Spinal cord (tissue), 10 donors: ENCODE data around the gene ARL15. TPM values are rescaled to one million over a fixed set of nuclear protein-coding genes. Genes with fewer than 3 reads are reported as not detected.

Source experiments
- DNase-seq, 6 donors: peaks; one replicate each; pipeline versions ENCODE4 v3.0.0 to v3.0.0-alpha.2; 2013 to 2015; ENCODE audit warnings: low spot score in 6 of 6, low read depth in 4 of 6
- H3K27ac ChIP-seq: one replicate; pipeline ENCODE4 v1.5.1; 2013; ENCODE audit warnings: low read depth, low read length, control low read depth
- H3K27me3 ChIP-seq: one replicate; pipeline ENCODE4 v1.6.1; 2013; ENCODE audit warnings: low read length; ENCODE audit not compliant: control insufficient read depth, insufficient read depth
- H3K36me3 ChIP-seq: one replicate; pipeline ENCODE4 v1.6.1; 2013; ENCODE audit warnings: low read length; ENCODE audit not compliant: control insufficient read depth, insufficient read depth
- H3K4me1 ChIP-seq: one replicate; pipeline ENCODE4 v1.6.1; 2013; ENCODE audit warnings: low read length; ENCODE audit not compliant: control insufficient read depth, insufficient read depth
- H3K4me3 ChIP-seq: one replicate; pipeline ENCODE4 v1.5.1; 2013; ENCODE audit warnings: low read depth, low read length, control low read depth
- H3K9me3 ChIP-seq: one replicate; pipeline ENCODE4 v1.6.1; 2013; ENCODE audit warnings: low read length; ENCODE audit not compliant: control insufficient read depth, insufficient read depth
- WGBS: methylation state at CpG from one replicate; pipeline ENCODE4 v1.1.5; 2013; ENCODE audit warnings: missing lambda C conversion rate; ENCODE audit not compliant: insufficient coverage; 5-methylcytosine and 5-hydroxymethylcytosine counted together
- polyA plus RNA-seq, 2 donors: library from polyadenylated mRNA; unstranded; fragments of 120-200 nt; gene quantifications; one replicate each; pipeline ENCODE4 v1.2.1, GENCODE V29; 2013; ENCODE audit not compliant: insufficient read length in 2 of 2
- total RNA-seq, 2 donors: library from RNA; depleted of rRNA in 1 of 2; stranded (reverse); fragments of 120-200 nt in 1 of 2; fragments of >200 nt in 1 of 2; gene quantifications; one replicate each; pipeline versions ENCODE4 v1.2.3 to v1.2.4, GENCODE V29; 2013 to 2014
- donor health status: healthy.

Gene ARL15
- total and polyA plus RNA-seq, 4 donors, result 24.7 to 67.6 (median 36.4) TPM

DNA sequence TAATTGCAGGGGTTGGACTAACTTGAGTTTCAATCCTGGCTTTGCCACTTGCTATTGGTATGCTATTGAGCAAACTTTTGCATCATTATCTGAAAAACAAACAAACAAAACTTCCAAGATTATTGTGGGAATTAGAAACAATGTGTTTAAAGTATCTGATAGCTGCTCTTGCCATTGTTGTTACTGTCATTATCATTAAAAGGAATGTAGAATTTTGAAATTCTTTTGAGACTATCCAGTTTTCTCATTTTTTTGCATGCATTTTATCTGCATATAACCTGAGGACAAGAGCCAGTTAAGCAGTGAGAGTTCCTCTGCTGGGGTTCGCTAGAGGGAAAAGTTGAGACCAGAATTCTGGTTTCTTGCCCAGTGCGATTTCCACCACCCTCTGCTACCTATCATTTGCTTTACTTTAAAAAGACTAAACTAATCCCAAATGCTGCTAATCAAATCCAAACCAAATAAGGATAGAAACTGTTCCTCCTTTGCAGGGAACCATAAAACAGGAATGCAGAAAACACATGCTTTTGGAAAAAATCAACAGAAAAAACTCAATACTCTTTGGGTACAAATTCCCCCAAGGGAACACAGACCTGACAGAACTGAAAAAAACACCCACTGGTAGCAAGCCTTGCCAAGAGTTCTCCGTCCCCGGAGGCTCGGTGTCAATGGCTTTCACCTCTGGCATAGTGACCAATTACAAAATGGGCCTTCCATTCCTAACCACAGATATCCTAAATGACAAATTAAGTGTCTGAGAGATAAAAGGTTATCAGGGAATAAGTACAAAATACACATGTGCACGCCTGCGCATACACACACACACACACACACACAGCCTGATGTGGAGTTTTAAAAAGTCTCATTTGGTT, 373.7 kb downstream of the ARL15 start:
- H3K36me3 ChIP-seq, result no peaks in the 10 kb centered on the region
- H3K27ac ChIP-seq, result no peak overlapping the region
- H3K27me3 ChIP-seq, result no peaks in the 10 kb centered on the region
- H3K9me3 ChIP-seq, result no peaks in the 10 kb centered on the region
- peak in 1 of 6 donors; percentile 23 for DNase-seq
- H3K4me3 ChIP-seq, result no peak overlapping the region
- no peaks in the 10 kb centered on the region for H3K4me1 ChIP-seq
- 61% methylated on average over 2 of the region's 7 CpGs for WGBS

DNA sequence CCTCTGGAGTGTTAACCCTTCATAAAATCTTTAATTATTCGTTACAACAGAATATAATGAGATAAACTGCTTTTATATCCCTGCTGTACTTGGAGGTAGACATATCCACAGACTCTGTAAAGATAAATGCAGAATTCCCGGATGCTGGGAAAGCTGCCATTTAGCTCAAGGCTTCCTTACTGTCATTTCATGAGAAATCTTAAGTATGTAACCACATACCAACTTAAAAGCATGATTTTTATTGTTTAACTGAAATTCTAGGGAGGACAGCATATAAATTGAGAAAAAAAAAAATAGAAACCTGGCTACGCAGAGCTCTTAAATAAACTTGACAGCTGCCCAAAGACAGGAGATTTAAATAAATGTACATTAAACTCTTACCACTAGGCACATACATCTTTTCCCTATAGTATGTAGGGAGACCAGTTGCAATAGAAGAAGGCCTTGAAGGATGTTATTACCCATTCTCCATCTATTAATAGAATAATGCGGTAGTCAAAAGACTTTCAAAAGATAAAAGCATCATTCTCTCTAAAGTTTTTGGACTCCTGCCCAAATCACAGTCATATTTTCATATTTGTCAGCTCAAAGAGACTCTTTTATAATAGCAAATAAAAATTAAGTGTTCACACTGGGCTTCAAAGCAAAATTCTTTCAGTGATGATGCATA, 376.1 kb downstream of the ARL15 start:
- peak in 2 of 6 donors; percentile 60 to 72 for DNase-seq
- H3K27ac ChIP-seq, result peak overlapping the region; percentile 78
- no peaks in the 10 kb centered on the region for H3K4me1 ChIP-seq
- no CpG with 5 or more reads among the region's 4 CpGs for WGBS
- H3K4me3 ChIP-seq, result no peak overlapping the region
- H3K27me3 ChIP-seq, result no peaks in the 10 kb centered on the region
- no peaks in the 10 kb centered on the region for H3K36me3 ChIP-seq
- H3K9me3 ChIP-seq, result no peaks in the 10 kb centered on the region

DNA sequence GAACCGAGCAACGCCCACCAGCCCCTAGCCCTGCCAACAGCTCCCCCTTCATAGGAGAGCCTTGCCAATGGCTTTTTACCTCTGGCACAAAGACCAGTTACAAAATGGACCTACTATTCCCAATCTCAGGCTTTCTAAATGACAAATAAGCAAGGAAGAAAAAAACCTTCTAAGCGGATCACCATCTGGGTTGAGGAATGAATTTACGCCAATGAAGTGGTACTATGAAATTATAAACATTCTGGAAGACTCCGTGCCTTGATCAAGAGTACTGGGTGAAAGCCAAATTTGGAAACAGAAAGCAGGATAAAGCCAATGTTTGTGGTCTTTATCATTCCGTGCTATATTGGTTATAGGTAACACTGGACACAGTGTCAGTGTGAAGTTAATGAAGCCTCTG, 378.0 kb downstream of the ARL15 start:
- DNase-seq, result peak in 1 of 6 donors; percentile 64
- H3K4me1 ChIP-seq, result no peaks in the 10 kb centered on the region
- H3K27ac ChIP-seq, result no peak overlapping the region
- no peaks in the 10 kb centered on the region for H3K9me3 ChIP-seq
- no peak overlapping the region for H3K4me3 ChIP-seq
- no peaks in the 10 kb centered on the region for H3K27me3 ChIP-seq
- 71% methylated on average over 6 of the region's 6 CpGs for WGBS
- no peaks in the 10 kb centered on the region for H3K36me3 ChIP-seq

DNA sequence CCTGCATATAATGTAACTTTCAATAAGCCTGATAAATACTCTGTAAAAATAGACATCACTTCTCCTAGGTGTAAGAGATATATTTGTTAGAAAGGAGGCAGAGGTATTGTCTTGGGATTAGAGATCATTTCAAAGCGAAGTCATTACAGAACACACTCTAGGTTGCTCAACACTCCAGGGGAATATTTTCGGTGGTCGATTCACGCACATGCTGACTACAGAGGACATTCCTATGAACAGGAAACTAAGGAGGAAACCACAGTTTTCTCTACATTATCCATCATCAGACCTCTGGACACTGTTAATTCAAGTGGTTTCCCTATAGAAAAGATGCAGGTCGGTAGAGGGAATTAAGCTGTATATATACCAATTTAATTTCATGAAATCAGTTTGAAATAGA, 379.9 kb downstream of the ARL15 start:
- Histone ChIP-seq H3K27ac (no peak overlapping the region), H3K27me3 (no peaks in the 10 kb centered on the region), H3K9me3 (no peaks in the 10 kb centered on the region), H3K4me3 (no peak overlapping the region), H3K4me1 (no peaks in the 10 kb centered on the region), H3K36me3 (no peaks in the 10 kb centered on the region)
- WGBS, result no CpG with 5 or more reads among the region's 5 CpGs
- DNase-seq, result no peak

DNA sequence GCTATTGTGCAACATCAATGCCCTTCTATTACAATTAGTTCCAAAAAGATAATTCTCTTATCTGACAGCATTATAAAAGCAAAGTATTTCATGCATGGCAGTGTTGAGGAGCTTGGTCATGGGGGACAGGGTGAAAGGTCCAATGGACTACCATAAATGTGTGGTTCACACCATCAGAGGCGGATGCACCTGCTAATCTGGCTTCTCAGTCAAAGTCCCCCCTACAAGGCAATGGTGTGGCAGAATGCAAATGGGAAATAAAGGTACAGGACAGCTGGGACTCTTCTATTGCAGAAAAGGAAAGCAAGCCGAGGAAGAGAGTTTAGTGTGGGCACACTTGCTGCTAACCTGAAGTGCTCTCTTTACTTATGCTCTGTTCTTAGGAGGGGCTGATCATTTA, 380.8 kb downstream of the ARL15 start:
- Histone ChIP-seq H3K27me3 (no peaks in the 10 kb centered on the region), H3K9me3 (no peaks in the 10 kb centered on the region), H3K4me3 (no peak overlapping the region), H3K36me3 (no peaks in the 10 kb centered on the region), H3K27ac (no peak overlapping the region), H3K4me1 (no peaks in the 10 kb centered on the region)
- 80% methylated on average over 1 of the region's 2 CpGs for WGBS
- no peak for DNase-seq

DNA sequence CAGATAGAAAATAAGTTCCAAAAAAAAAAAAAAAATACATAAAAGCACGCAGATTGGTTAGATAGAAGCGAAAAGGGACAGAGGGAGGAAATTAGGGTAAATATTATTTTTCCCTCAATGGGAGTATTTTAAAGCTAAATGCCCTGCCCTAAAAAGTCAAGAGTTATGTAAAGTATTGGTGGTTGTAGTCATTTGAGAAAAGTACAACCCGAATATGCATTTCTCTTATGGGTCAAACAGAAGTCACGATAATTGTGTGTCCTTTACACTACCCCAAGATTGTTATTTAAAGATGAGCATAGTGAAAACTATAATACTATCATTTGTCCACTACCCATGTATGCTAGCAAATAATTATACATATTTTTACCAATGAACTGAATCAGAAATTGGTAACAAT, 381.2 kb downstream of the ARL15 start:
- Histone ChIP-seq H3K9me3 (no peaks in the 10 kb centered on the region), H3K4me1 (no peaks in the 10 kb centered on the region), H3K4me3 (no peak overlapping the region), H3K27ac (no peak overlapping the region), H3K27me3 (no peaks in the 10 kb centered on the region), H3K36me3 (no peaks in the 10 kb centered on the region)
- no peak for DNase-seq
- no CpG with 5 or more reads among the region's 4 CpGs for WGBS

DNA sequence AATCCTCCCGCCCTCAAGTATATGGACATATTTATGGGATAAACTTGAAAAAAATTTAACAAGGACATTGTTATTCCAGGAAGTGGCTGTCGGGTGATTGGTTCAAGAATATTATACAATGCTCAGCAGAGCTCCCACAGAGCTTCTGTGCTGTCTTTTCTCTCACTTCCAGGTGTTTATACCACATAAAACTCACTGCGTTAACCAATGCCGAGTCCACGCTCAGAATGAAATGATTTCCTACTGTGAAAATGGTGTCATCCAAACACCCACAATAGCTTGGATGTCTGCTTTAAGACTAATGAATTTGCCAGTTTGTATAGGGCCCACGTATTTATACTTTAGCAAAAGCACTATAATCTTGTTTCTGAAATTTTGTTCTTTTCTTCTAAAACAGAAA, 381.7 kb downstream of the ARL15 start:
- H3K4me3 ChIP-seq, result no peak overlapping the region
- WGBS, result 20% methylated on average over 1 of the region's 6 CpGs
- no peaks in the 10 kb centered on the region for H3K36me3 ChIP-seq
- no peaks in the 10 kb centered on the region for H3K4me1 ChIP-seq
- peak in 1 of 6 donors; percentile 66 for DNase-seq
- no peaks in the 10 kb centered on the region for H3K27me3 ChIP-seq
- H3K9me3 ChIP-seq, result no peaks in the 10 kb centered on the region
- H3K27ac ChIP-seq, result no peak overlapping the region

DNA sequence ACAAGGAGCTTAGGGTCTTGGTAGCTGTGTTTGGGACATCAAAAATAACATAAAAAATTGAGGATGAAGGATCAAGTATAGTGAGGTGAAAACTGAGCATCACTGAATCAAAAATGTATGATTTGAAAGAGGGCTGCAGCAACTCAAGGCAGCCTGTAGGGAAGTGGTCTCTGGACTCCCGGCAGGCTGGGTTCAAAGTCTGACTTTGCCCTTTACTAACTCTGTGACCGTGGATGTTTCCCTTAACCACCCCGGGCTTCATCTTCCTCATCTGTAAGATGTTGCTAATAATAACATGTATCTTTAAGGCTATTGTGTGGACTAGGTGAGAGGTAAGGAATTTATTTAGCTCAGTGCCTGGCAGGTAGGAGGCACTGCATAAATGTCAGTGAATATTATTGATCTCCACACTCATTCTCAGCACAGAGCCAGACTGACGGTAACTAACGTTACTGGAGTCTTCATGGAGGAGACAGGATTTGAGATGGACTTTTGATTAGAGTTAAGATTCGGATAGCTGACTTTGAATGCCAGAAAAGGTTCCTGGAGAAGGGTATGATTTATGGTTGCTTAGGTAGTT, 382.6 kb downstream of the ARL15 start:
- no peak for DNase-seq
- Histone ChIP-seq H3K9me3 (no peaks in the 10 kb centered on the region), H3K36me3 (no peaks in the 10 kb centered on the region), H3K27me3 (no peaks in the 10 kb centered on the region), H3K4me3 (no peak overlapping the region), H3K27ac (no peak overlapping the region), H3K4me1 (no peaks in the 10 kb centered on the region)
- 90% methylated on average over 4 of the region's 6 CpGs for WGBS

DNA sequence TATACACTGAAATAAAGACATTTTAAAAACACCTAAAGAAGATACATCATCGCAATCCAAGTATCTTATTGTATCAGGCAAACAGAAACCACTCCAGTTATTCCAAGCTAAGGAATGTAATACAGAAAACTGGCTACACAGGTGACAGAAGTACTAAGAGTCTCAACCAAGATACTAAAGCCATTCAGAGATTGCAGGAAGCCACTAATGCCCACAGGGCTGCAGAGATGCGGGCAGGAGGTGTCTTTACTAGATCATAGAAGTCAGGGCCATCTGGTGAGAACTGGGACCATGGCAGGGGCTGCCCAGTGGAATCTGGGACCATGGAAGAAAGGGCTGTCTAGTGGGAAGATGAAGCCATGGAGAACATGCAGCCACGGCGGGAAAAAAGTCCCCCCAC, 384.3 kb downstream of the ARL15 start:
- WGBS, result no CpG with 5 or more reads among the region's 4 CpGs
- DNase-seq, result no peak
- no peak overlapping the region for H3K27ac ChIP-seq

More for the DNA sequence above, 384.3 kb downstream of the ARL15 start:
- Histone ChIP-seq H3K36me3 (no peaks in the 10 kb centered on the region), H3K27me3 (no peaks in the 10 kb centered on the region), H3K4me1 (no peaks in the 10 kb centered on the region), H3K4me3 (no peak overlapping the region), H3K9me3 (no peaks in the 10 kb centered on the region)
